NCI-H69 (cell line): ENCODE results near the gene SLC2A6.

ENCODE experiments used
- DNase-seq: peaks from one replicate; lab custom pipeline; 2025; lab: John Stamatoyannopoulos, UW

Gene SLC2A6

DNA sequence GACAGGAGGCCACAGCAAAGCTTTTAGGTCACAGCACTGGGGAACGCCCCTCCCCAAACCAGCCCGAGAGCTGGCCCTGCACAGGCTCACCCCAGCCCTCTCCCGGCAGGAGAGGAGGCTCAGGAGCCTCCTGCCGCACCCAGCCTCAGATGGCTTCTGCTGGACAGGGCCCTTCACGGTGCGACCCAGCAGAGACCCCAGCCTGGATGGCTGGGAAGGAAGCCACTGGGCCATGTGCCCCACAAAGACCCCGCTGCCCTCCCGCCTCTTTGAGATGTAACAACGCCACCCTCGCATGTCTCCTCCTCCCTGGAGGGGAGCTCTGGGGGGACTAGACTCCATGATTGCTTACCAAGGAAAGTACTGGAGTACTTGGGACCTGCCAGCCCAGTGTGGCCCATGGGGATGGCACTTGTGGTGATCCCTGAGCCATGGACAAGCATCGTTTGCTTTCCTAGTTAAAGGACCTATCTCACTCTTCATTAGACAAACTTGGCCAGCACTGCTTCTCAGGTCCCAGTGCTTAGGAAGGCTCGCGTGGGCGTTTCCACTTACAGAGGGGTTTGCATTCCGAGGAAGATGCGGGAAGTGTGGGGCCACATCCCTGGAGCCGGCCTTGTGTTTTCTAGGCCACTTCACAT is 36.8 kb upstream of the SLC2A6 start:
- no peak for DNase-seq

DNA sequence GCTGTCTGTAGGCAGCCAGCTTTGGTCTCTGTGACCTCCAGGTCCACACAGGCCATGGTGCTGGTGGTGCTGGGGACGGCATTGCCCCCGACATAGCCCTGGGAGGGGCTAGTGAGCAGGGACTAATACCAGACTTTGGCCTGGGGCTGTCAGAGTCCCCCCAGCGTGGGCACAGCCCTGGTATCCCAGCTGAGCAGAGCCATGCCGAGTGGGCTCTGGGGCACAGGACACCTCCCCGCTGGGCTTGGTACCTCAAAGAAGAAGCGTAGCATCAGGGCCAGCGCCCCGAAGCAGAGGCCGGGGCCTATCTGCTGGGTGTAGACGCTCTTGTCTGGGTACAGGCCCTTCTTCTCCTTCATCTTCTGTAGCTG is 36.3 kb upstream of the SLC2A6 start:
- no peak for DNase-seq

DNA sequence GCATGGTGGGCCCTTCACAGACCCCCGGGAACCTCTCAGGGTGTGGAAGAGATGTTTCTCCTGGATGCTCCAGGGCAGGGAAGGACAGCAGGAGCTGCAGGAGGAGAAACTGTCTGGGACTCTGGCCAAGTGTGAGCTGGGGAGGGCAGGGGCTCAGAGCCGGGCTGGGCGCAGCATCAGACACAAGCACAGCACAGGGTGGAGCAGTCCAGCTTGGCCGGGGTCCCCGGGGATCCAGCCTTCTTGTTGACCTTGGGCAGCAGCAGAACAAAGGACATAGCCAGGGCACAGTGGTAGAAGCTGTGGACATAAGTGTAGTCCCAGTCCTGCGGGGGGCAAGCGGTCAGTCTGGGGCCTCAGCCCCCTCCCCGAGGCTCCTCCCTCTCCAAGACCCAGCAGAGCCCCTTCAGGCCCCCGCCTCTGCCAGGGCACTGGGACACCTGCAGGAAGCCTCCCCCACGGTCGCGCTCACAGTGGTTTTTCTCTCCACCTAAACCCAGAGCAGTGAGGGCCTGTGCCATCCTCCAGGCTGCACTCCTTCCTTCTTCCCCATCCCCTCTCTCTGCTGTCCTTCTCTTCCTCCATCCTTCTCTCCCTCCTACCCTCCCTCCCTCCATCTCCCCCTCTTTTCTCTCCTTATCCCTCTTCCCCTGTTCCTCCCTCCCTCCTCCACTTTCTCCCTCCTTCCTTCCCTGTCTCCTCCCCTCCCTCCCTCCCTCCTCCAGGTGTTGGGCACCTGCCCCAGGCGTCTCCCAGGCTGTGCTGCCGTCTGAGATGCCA is 35.8 kb upstream of the SLC2A6 start:
- DNase-seq = peak; percentile 95

DNA sequence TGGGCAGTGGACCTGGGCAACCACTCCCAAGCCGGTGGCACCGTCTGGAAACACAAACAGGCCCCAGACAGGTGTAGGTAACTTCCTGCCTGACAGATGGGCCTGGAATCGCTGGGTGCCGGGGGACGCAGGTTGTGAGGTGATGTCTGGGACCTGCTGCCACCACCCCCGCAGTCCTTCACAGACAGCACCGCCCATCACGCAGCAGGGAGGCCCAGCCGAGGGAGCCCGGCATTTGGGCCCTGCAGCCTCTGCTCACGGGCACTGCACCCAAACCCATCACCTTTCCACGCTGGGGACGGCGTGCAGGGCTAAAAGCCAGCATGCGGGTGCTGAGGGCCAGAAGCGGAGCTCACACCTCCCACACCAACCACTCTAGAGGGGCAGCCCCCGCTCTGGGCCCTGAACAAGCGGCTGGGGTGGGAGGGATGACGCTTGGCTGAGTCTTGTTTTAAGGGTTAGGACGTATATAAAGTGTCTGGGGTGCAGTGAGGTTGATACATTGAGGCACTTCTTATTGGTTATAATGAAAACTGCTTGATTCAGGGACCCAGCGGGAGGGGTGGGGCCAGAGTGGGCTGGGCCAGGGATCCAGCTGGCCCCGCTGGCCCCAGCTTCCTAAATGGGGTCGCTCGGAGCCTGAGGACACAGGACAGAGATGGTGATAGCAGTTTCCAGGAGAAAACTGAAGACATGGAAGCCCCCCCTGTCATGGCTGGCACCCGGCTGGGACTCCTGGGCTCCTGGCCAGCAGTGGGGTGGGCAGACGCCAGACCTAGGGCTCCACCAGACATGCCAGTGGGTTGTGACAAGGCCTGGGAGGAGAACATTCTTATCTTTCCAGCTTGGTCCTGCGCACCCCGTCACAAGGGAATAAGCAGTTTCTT is 34.6 kb upstream of the SLC2A6 start:
- DNase-seq = peak; percentile 98

DNA sequence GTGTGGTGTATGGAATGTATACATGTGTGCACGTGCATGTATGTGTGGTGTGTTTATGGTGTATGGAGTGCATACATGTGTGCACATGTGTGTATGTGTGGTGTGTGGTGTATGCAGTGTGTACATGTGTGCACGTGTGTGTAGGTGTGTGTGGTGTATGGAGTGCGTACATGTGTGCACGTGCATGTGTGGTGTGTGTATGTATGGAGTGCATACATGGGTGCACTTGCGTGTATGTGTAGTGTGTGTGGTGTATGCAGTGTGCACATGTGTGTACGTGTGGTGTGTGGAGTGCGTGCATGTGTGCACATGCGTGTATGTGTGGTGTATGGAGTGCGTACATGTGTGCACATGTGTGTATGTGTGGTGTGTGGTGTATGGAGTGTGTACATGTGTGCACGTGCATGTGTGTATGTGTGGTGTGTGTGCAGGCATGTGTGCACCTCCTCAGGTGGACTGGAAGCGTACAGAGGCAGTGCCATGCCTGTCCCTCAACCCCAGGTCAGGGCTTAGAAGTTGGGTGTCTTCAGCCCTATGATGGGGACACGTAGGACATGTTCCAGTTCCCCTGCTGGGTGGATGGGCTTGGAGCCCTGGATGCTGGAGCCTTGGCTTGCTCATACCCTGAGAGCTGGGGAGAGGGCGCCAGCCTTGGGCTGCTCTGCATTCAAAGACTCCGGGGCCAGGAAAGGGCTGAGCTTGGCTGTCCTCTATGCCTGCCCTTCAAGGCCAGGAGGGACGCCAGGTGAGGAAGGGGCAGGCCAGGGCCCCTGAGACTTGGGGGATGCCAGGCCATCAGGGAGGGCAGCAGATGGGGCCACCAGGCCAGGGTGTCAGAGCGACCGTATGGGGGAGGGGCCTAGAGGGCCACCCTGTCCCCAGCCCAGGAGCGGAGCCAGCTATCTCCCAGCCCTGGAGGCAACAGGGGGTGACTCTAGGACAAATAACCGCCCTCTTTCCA is 33.6 kb upstream of the SLC2A6 start:
- peak; percentile 74 for DNase-seq

DNA sequence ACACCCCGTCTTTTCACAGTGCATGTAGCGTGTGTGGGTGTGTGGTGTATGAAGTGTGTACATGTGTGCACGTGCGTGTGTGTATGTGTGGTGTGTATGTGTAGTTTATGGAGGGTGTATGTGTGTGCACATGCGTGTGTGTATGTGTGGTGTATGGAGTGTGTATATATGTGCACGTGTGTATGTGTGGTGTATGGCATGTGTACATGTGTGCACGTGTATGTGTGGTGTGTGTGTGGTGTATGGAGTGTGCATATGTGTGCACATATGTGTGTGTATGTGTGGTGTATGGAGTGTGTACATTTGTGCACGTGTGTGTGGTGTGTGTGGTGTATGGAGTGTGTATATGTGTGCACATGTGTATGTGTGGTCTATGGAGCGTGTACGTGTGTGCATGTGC is 32.7 kb upstream of the SLC2A6 start:
- no peak for DNase-seq

DNA sequence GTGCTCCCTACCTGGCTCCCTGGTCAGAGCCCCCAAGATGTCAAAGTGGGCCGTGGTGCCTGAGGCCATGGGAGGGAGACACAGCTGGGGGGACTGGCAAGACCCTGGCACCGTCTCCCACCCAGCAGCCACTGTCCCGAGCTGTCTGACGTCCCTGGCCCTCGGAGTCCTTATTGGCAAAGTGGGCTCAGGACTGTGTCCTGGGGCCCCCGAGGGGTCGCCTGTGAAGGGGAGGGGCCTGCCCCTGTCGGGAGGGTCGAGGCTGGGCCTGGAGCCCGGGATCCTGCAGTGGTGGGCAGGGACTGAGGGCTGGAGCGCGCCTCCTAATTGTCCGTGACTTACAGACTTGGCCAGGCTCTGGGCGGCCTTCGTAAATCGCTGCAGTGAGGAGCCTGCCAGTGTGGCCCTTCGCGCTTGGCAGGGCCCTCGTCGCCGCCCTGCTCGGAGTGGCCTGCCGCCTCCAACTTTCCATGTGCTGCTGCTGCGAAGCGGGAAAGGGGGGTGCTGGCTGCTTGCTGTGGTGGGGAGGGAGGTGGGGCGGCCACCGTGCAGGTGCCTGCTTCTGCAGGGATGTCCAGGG is 32.1 kb upstream of the SLC2A6 start:
- DNase-seq = no peak

DNA sequence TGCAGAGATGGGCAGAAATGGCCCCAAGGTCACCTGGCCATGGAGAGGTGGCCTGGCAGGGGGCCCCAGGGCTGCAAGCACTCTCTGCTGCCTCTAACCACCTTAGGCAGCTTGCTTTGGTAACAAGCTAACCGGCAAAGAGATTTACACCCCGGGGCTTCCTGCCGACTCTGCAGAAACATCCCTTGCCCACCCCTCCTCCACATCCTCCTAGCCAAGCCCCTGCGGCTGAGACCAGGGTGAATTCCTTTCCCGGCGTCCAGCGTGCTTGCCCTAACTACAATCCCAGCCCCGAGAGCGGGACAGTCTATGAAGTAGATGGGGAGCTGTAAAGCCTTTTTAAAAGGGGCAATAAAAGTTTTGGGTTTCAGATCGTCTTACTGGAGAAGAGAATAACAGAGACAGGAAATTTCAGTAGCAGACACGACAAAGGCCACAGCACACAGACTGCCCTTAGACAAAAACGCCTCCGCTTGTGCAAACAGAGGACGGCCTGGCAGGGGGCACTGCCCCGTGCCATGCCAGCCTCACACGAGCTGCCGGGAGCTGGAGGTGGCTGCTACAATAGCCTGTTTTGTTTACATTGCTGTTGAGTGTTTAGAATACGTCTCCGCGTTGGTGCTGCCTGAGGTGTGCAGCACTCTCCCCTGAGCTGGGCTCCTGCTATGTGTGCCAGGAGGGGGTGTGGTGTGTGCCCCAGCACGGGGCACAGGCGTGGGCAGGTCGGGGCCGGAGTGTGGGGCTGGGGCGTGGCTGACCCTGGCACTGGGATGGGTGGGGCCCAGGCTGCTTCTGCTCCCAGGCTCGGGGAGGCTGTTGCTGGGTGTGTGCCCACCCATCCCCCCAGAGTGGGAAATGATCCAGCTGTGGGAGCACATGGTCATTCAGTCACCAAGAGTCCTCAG is 30.5 kb upstream of the SLC2A6 start:
- DNase-seq = peak; percentile 98

DNA sequence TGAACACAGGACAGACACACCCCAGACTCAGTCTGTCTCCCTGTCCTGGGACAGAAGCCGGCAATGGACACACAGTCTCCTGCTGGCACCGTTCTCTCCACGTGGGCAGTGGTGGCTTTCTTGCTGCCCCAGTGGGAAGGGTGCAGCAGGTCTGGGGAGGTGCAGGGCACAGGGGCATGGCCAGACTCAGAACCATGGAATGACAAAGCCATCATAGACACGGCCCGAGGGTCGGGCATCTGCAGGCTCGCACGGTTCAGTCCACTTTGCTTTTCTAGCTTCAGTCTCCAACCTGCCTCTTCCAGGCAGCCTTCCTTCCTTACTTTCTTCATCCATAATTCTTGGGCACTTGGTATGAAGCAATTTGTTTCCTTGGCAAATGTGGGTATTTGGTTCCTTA is 29.1 kb upstream of the SLC2A6 start:
- no peak for DNase-seq

DNA sequence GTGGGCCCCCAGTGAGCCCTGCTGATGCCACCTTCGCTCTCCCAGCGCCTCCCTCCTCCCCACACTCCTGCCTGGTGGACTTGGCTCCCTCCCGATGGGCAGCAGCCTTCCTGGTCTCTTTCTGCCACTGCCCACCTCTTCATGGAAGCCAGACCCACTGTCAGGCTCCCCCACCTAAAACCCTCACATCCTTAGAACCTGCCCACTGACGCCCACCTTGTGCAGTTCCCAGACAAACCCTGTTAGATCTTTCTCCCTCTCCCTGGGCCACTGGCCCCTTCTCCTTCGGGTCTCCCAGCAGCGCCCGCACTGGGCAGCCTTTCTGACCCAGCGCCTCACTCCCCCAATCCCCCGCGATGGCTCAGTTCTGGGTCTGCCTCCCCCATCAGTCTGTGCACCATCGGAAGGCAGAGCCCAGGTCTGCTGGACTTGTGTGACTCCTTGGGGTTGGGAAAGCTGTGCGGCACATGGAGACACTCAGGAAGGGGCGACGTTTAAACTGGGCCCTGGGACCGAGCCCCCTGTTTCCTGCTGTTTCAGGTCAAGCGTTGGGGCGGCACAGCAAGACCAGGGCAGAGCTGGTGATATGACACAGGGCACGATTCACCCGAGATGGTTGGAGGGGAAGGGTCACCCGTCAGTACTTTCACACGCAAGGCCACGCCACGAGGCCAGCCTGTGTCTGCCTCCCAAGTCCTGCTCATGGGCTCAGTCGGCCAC is 28.5 kb upstream of the SLC2A6 start:
- DNase-seq = no peak

DNA sequence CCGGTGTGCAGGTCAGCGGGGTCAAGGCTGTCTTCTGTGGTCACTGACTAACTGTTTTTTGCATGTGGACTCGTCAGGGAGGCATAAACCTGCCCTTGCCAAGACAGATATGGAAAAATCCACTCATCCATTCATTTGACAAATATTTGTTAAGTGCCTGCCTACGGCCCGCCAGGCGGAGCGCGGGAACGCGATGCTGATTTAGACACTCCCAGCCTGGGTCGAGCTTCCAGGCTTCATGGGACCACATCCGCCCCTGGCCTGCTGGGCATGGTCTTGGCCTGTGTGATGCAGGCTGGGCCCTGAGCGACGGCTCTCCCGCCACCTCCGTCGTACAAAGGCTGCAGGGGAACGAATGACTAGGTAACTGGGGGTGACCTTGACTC is 27.7 kb upstream of the SLC2A6 start:
- peak; percentile 29 for DNase-seq

DNA sequence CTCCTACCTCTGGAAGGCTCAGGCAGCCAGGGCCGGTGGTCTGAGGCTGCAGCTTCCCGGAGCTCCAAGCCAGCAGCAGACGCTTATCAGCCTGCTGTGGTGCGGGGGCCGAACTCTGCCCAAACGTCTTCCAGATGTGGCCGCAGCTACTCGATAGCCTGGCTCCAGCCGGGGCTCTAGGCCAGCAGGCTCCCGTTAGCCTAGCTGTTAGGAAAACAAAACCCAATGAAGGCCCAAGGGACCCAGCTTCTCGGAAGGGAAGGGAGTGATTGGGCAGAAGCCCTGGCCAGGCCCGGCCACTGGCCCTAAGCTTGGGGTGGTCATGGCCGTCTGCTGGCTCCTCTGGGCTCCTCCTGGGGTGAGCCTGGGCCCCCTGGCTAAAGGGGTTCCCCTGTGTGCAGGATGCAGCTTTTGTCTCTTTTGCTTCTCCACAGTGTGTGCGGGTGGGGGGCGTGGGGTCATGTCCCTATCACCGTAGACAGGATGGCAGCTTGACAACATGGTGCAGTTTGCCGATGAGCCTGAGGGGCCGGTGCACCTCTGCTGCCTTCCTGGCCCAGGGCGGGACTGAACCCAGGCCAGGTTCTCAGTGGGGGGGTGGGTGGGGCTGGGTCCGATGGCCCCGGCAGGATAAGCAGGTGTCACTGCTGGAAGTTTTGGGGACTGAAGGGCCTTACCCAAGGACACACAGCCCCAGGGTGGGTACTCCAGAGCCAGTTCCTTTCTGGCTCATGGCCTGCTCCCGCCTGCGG is 27.2 kb upstream of the SLC2A6 start:
- no peak for DNase-seq

DNA sequence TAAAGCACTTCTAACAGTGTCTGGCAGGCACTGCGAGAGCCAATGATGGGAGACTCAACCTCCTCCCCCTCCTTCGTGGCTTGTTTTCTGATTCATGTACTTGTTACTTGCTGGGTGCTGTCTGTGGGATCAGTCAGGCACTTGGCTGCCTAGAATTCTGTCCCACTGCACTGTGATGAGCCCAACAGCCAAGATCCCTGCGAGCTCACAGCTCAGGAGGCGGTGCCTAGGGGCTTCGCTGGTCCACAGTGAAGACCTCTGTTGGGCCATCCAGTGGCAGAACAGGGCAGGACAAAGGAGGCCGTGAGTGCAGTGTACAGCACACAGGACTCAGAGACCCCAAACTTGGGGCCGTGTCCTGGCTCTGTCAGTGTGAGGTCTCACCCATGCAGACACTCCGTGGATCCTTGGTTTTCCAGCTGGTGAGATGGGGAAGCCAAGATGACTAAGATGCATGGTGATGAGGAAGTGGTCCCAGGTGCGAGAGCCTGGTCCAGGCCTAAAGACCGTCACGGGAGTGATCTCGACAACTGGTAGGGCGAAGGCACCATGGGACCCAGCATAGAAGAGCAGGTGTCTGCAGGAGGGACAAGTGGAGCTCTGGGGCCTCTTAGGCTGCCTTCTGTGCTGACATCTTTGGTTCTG is 26.4 kb upstream of the SLC2A6 start:
- no peak for DNase-seq

DNA sequence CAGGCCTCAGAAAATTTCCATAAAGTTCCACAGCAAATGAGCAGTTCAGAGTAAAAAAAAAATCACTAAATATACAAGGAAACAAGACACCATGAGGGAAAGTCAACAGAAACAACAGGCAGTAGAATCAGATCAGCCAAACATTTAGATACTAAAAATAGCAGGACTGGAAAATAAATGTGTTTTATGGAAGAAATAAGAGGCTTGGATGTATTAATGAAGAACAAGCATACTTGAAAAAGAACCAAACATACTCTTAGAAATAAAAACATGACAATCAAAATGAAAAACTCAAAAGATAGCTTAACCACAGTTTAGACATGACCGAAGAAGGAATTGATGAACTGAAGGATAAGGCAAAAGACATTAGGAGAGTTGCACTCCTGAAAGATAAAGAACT is 23.2 kb upstream of the SLC2A6 start:
- no peak for DNase-seq

DNA sequence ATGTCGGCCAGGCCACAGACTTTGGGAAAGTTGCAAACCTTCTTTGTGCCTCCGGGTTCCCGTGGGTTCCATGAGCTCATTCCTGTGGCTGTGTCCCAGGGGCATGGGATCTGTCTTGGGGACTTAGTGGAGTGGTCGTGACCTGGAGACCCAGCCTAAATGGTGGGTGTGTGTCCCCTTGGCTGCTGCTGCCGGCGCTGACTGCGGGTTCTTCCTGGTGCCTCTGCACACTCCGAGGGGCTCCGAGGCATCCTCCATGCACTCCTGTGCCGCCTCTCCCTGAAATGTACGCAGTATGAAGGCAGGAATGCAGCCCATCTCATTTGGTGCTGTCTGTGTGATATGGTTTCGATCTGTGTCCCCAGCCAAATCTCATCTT is 21.0 kb upstream of the SLC2A6 start:
- DNase-seq = no peak

DNA sequence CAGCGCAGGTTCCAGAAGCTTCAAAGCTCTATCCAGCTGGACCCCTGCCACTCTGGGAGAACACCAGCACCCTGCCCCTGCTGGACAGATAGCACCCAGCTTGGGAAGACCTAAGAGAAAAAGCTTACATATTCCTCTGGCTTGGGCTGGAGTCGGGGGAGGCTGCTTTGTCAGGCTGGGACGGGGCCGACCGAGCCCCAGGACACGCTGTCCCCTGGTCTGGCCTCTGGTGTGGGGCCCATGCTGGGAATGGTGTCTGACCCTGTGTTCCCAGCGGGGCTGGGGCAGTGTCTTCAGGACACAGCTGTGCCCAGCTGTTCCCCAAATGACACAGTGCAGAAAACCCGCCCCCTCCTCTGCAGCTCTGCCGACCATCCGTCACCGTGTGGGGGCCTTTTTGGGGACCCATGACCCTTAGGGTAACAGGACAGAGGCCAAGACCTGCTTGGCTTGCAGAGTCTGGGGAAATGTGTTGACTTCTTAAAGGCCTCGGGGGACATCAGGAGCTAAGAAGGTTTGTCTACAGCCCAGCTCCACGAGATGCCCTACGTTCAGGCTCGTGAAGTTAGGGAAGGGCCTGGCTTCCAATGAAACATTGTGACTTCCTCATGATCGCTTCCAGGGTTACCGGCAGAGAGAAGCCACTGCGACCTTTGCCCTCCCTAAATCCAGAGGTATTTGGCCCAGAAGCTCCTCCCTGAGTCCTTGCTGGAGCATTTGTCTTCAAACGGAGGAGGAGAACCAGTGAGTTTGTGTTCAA is 20.4 kb upstream of the SLC2A6 start:
- DNase-seq = no peak
